Calu3 (cell line): ENCODE measurements around the gene UNC13C. TPM values are rescaled to one million over a fixed set of nuclear protein-coding genes. Genes with fewer than 3 reads are reported as not detected.

Experiments
- BruUV-seq: library from RNA; stranded (reverse); fragments of 400-500 nt; replicated peaks from 2 replicates; lab custom pipeline; 2021; lab: Mats Ljungman, UMichigan
- CTCF ChIA-PET: fragments of 300-600 bp; sonication (Branson Sonifier 250); formaldehyde crosslinking; loops from one replicate; lab custom pipeline; 2022; ENCODE audit warnings: antibody characterized with exemption; lab: Charles Lee
- DNase-seq: peaks from one replicate; pipeline ENCODE4 v3.0.0; 2022
- H3K27ac Mint-ChIP-seq: one replicate; pipeline ENCODE4 v1.8.0; 2022; ENCODE audit warnings: mixed read lengths; ENCODE audit not compliant: unreplicated experiment
- H3K27me3 Mint-ChIP-seq: one replicate; pipeline ENCODE4 v1.8.0; 2022; ENCODE audit warnings: mixed read lengths; ENCODE audit not compliant: unreplicated experiment
- H3K36me3 Mint-ChIP-seq: one replicate; pipeline ENCODE4 v1.8.0; 2022; ENCODE audit warnings: mild to moderate bottlenecking, moderate library complexity, mixed read lengths; ENCODE audit not compliant: insufficient read depth, unreplicated experiment
- H3K4me1 Mint-ChIP-seq: one replicate; pipeline ENCODE4 v1.8.0; 2022; ENCODE audit warnings: mild to moderate bottlenecking, low read depth, mixed read lengths; ENCODE audit not compliant: unreplicated experiment
- H3K4me3 Mint-ChIP-seq: one replicate; pipeline ENCODE4 v1.8.0; 2022; ENCODE audit warnings: mild to moderate bottlenecking, low read depth, moderate library complexity, mixed read lengths; ENCODE audit not compliant: unreplicated experiment
- H3K9me3 Mint-ChIP-seq: one replicate; pipeline ENCODE4 v1.8.0; 2022; ENCODE audit warnings: low read depth, mixed read lengths; ENCODE audit not compliant: unreplicated experiment
- intact Hi-C: fragments of 100-400 bp; cut with micrococcal nuclease; formaldehyde crosslinking; loops from one replicate; pipeline ENCODE4 v1.10.0; 2022; ENCODE audit not compliant: unreplicated experiment
- total RNA-seq: library from RNA; stranded (reverse); gene quantifications from 2 replicates; pipeline ENCODE4 v1.2.3, GENCODE V29; 2022
- TF ChIP-seq, protein P1 (sequence below): fragments of 200-600 bp; IDR thresholded peaks from one replicate; pipeline ENCODE4 v1.8.0; 2022; ENCODE audit warnings: antibody characterized with exemption; ENCODE audit not compliant: unreplicated experiment

Gene UNC13C
- total RNA-seq, 1 experiment from 2014 or later, result 0.38 TPM

DNA sequence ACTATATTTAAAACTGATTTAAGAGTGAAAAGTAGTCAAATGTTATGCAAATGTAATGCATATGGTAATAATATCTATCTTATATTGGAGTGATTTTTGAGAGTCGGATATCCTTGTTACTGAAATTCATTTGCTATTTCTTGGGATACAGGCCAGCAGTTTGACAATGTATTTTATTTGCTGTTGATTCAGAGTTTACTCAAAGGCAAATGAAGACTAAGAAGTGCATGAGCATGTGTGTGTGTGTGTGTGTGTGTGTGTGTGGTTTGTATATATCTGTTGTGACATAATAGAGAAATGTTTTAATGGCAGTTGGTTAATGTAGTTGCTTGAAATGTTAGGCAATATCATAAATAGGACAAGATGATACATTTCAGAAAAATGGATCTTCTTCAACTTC is 39.0 kb downstream of the UNC13C start:
- no peak overlapping the region for H3K4me3 Mint-ChIP-seq

DNA sequence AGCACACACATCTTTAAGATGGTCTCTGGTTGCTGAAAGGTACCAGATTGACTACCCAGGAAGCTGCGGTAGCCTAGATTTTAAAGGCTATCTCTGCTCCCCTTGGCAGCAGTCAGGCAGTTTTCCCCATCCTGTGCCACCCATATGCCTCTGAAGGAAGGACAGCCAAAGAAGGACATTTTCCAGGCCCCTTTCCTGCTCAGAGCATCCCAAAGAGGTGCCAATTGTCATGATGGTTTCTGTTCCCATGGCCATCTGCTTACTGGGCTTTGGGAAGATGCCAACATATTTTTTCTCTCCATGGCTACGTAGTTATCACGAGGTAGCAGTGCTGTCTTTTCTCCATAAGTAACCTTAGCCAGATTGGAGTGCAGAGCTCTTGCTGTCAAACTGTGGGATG is 39.7 kb downstream of the UNC13C start:
- DNase-seq, result no peak
- Mint-ChIP-seq H3K36me3 (no peaks in the 10 kb centered on the region), H3K27me3 (no peaks in the 10 kb centered on the region), H3K27ac (no peak overlapping the region), H3K9me3 (peaks cover 9% of the 10 kb centered on the region), H3K4me3 (no peak overlapping the region), H3K4me1 (no peaks in the 10 kb centered on the region)
- intact Hi-C loops, result no loop called here
- TF ChIP-seq, protein P1, sequence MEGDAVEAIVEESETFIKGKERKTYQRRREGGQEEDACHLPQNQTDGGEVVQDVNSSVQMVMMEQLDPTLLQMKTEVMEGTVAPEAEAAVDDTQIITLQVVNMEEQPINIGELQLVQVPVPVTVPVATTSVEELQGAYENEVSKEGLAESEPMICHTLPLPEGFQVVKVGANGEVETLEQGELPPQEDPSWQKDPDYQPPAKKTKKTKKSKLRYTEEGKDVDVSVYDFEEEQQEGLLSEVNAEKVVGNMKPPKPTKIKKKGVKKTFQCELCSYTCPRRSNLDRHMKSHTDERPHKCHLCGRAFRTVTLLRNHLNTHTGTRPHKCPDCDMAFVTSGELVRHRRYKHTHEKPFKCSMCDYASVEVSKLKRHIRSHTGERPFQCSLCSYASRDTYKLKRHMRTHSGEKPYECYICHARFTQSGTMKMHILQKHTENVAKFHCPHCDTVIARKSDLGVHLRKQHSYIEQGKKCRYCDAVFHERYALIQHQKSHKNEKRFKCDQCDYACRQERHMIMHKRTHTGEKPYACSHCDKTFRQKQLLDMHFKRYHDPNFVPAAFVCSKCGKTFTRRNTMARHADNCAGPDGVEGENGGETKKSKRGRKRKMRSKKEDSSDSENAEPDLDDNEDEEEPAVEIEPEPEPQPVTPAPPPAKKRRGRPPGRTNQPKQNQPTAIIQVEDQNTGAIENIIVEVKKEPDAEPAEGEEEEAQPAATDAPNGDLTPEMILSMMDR, result no peak
- CTCF ChIA-PET, result interaction anchor here (0.5 kb wide), 1 partner anchor 26 kb away, joined by 3 read pairs; no protein-coding TSS in a partner anchor
- BruUV-seq, result no TSS peak

More for the DNA sequence above, 39.0 kb downstream of the UNC13C start:
- no peaks in the 10 kb centered on the region for H3K36me3 Mint-ChIP-seq
- H3K9me3 Mint-ChIP-seq, result peaks cover 9% of the 10 kb centered on the region
- no TSS peak for BruUV-seq
- no peak for DNase-seq
- H3K4me1 Mint-ChIP-seq, result no peaks in the 10 kb centered on the region
- CTCF ChIA-PET, result no interaction called here
- no peaks in the 10 kb centered on the region for H3K27me3 Mint-ChIP-seq
- TF ChIP-seq, protein P1, result no peak
- intact Hi-C loops, result no loop called here
- no peak overlapping the region for H3K27ac Mint-ChIP-seq

DNA sequence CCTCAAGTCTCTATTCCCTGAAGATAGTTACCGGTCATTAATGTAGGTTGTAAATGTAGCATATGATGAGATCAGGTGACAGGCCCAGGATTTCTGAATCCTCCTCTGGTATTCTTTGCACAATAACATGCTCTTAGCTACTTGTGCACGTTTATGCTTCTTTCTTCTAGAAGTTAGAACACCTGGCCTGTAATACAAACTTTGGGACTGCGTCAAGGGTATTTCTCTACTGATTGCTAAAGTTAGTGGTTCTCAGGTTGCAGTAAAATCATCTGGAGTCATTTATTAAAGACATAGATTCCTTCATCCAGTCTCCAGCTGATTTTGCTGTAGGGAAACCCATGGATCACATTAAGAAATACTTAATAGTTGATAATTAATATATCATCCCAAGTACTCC is 48.0 kb downstream of the UNC13C start:
- TF ChIP-seq, protein P1, result no peak
- DNase-seq, result no peak
- Mint-ChIP-seq H3K4me3 (no peak overlapping the region), H3K36me3 (no peaks in the 10 kb centered on the region), H3K27me3 (no peaks in the 10 kb centered on the region), H3K9me3 (peaks cover 11% of the 10 kb centered on the region), H3K4me1 (no peaks in the 10 kb centered on the region), H3K27ac (no peak overlapping the region)
- CTCF ChIA-PET, result no interaction called here
- BruUV-seq, result no TSS peak
- intact Hi-C loops, result no loop called here

DNA sequence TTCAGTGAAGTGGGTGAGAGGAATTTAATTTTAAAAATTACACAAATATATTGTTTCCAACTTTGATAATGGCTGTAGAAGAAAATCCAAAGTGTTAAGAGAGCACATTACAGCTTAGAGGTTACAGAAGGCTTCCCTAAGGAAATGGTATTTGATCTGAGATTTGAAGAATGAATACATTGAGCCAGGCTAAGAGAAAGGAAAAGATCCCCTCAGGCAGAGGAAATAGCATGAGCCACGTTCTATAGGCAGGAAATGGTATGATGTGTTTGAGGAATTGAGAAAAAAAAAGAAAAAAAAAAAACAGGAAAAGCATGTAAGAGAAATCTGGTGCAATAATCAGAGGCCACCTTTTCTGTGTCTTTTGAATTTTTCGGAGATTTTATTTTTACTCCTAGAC is 48.6 kb downstream of the UNC13C start:
- intact Hi-C loops, result no loop called here
- Mint-ChIP-seq H3K4me3 (no peak overlapping the region), H3K9me3 (peaks cover 9% of the 10 kb centered on the region), H3K27ac (no peak overlapping the region), H3K27me3 (no peaks in the 10 kb centered on the region), H3K4me1 (no peaks in the 10 kb centered on the region), H3K36me3 (no peaks in the 10 kb centered on the region)
- CTCF ChIA-PET, result no interaction called here
- TF ChIP-seq, protein P1, result no peak
- no TSS peak for BruUV-seq
- DNase-seq, result no peak
